ENCODE measurements around the gene SFTA2. TPM values are rescaled to one million over a fixed set of nuclear protein-coding genes. Genes with fewer than 3 reads are reported as not detected.

The SFTA2 gene
- polyA plus RNA-seq, 3 donors = not detected

GRCh38 chr6:30889496-30889885 is 42.5 kb downstream of the SFTA2 start:
- Histone ChIP-seq H2AFZ (ENCODE audit: insufficient read depth, low read depth, low read length, poor library complexity, severe bottlenecking) (no peak overlapping the region), H3K9me3 (replicated peaks in 1 of 2; ENCODE audit: control insufficient read depth in 1 of 2, insufficient read depth in 1 of 2, low read length in 2 of 2) (no peaks in the 10 kb centered on the region), H3K27me3 (ENCODE audit: control insufficient read depth in 2 of 2, insufficient read depth in 2 of 2, low read length in 2 of 2) (peaks cover 4 to 25% of the 10 kb centered on the region in 2 donors), H4K20me1 (ENCODE audit: insufficient read depth, low read length) (no peaks in the 10 kb centered on the region), H3K36me3 (replicated peaks in 1 of 2; ENCODE audit: control insufficient read depth in 1 of 2, insufficient read depth in 2 of 2, low read length in 2 of 2) (no peaks in the 10 kb centered on the region), H3K4me1 (ENCODE audit: control insufficient read depth in 1 of 2, insufficient read depth in 2 of 2, low read length in 2 of 2) (peaks cover 7 to 9% of the 10 kb centered on the region in 2 donors), H3K4me3 (replicated peaks in 1 of 3; ENCODE audit: low read depth in 2 of 3, low read length in 3 of 3) (no peak overlapping the region), H3K4me2 (replicated peaks; ENCODE audit: extremely low read depth, low read length, poor library complexity, severe bottlenecking) (no peak overlapping the region), H3K9ac (ENCODE audit: insufficient read depth, low read length, poor library complexity, severe bottlenecking) (no peak overlapping the region), H3K27ac (ENCODE audit: low read depth in 1 of 2, low read length in 2 of 2) (no peak overlapping the region), H3K79me2 (ENCODE audit: insufficient read depth, low read length) (no peaks in the 10 kb centered on the region)
- no peak for TF ChIP-seq CTCF (IDR thresholded peaks at IDR 0.05)
- intact Hi-C loops (cut with micrococcal nuclease) = no loop called here
- Mint-ChIP-seq H3K27ac (no peak overlapping the region), H3K9me3 (no peaks in the 10 kb centered on the region), H3K27me3 (ENCODE audit: low read depth in 3 of 3) (peaks cover 16 to 36% (median 21%) of the 10 kb centered on the region in 3 donors), H3K4me3 (no peak overlapping the region), H3K4me1 (peaks cover 14% of the 10 kb centered on the region), H3K36me3 (peaks cover 0 to 4% of the 10 kb centered on the region in 2 donors)
- WGBS (ENCODE audit: insufficient coverage) = 100% methylated on average over 2 of the region's 4 CpGs
- DNase-seq = no peak

DNA sequence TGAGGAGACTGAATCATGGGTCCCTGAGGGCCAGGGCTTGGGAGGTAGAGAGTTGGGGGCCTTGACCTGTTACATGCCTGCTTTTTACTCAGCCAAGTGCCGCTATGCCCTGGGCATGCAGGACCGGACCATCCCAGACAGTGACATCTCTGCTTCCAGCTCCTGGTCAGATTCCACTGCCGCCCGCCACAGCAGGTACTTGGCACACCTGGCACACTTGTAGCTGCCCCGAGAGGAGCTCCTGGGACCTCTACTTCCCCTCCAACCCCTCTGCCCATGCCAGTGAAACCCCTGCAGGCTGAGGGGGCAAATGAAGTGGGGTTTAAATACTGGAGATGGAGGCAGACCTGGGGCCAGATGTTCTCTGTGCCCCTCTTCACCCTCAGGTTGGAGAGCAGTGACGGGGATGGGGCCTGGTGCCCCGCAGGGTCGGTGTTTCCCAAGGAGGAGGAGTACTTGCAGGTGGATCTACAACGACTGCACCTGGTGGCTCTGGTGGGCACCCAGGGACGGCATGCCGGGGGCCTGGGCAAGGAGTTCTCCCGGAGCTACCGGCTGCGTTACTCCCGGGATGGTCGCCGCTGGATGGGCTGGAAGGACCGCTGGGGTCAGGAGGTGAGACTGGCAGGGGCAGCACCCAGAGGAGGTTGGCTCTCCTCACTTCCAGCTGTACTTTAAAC is 43.0 kb downstream of the SFTA2 start:
- no peaks in the 10 kb centered on the region for H3K36me3 ChIP-seq (replicated peaks in 1 of 2; ENCODE audit: control insufficient read depth in 1 of 2, insufficient read depth in 2 of 2, low read length in 2 of 2)

More for the DNA sequence above, 43.0 kb downstream of the SFTA2 start:
- 97% methylated on average over 12 of the region's 18 CpGs for WGBS (ENCODE audit: insufficient coverage)
- Mint-ChIP-seq H3K9me3 (no peaks in the 10 kb centered on the region), H3K36me3 (peaks cover 0 to 4% of the 10 kb centered on the region in 2 donors), H3K27me3 (ENCODE audit: low read depth in 3 of 3) (peaks cover 16 to 37% (median 21%) of the 10 kb centered on the region in 3 donors), H3K27ac (peak overlapping the region in 1 of 7 donors; percentile 18), H3K4me1 (peaks cover 14% of the 10 kb centered on the region), H3K4me3 (no peak overlapping the region)
- TF ChIP-seq CTCF (IDR thresholded peaks at IDR 0.05) = no peak
- H3K9me3 ChIP-seq (replicated peaks in 1 of 2; ENCODE audit: control insufficient read depth in 1 of 2, insufficient read depth in 1 of 2, low read length in 2 of 2) = no peaks in the 10 kb centered on the region
- intact Hi-C loops (cut with micrococcal nuclease) = no loop called here
- H3K4me2 ChIP-seq (replicated peaks; ENCODE audit: extremely low read depth, low read length, poor library complexity, severe bottlenecking) = no peak overlapping the region
- H2AFZ ChIP-seq (ENCODE audit: insufficient read depth, low read depth, low read length, poor library complexity, severe bottlenecking) = no peak overlapping the region
- H3K4me3 ChIP-seq (replicated peaks in 1 of 3; ENCODE audit: low read depth in 2 of 3, low read length in 3 of 3) = no peak overlapping the region
- no peak for DNase-seq
- H3K27me3 ChIP-seq (ENCODE audit: control insufficient read depth in 2 of 2, insufficient read depth in 2 of 2, low read length in 2 of 2) = peaks cover 4 to 25% of the 10 kb centered on the region in 2 donors
- no peaks in the 10 kb centered on the region for H4K20me1 ChIP-seq (ENCODE audit: insufficient read depth, low read length)
- H3K4me1 ChIP-seq (ENCODE audit: control insufficient read depth in 1 of 2, insufficient read depth in 2 of 2, low read length in 2 of 2) = peaks cover 7 to 9% of the 10 kb centered on the region in 2 donors
- H3K27ac ChIP-seq (ENCODE audit: low read depth in 1 of 2, low read length in 2 of 2) = no peak overlapping the region
- no peaks in the 10 kb centered on the region for H3K79me2 ChIP-seq (ENCODE audit: insufficient read depth, low read length)
- H3K9ac ChIP-seq (ENCODE audit: insufficient read depth, low read length, poor library complexity, severe bottlenecking) = no peak overlapping the region
